Fibroblast of pulmonary artery (primary cell): ENCODE data around the gene NKD1.

Source experiments
- DNase-seq: peaks from one replicate; pipeline ENCODE4 v3.0.0-alpha.2; 2010; ENCODE audit warnings: low read depth
- H3K4me3 ChIP-seq: replicated peaks from 2 replicates; pipeline ENCODE4 v1.5.1; 2011; ENCODE audit warnings: low read depth, mild to moderate bottlenecking, control low read depth, low read length, moderate library complexity
- TF ChIP-seq, protein P1 (sequence below): IDR thresholded peaks from 2 replicates; pipeline ENCODE4 v1.5.1; 2011; ENCODE audit warnings: mild to moderate bottlenecking, control low read depth, low read length, inconsistent platforms; ENCODE audit errors: missing control alignments

Gene NKD1

GRCh38 chr16:50520451-50521245 lies 27.5 kb upstream of the NKD1 start:
- DNase-seq: no peak
- TF ChIP-seq, protein P1, sequence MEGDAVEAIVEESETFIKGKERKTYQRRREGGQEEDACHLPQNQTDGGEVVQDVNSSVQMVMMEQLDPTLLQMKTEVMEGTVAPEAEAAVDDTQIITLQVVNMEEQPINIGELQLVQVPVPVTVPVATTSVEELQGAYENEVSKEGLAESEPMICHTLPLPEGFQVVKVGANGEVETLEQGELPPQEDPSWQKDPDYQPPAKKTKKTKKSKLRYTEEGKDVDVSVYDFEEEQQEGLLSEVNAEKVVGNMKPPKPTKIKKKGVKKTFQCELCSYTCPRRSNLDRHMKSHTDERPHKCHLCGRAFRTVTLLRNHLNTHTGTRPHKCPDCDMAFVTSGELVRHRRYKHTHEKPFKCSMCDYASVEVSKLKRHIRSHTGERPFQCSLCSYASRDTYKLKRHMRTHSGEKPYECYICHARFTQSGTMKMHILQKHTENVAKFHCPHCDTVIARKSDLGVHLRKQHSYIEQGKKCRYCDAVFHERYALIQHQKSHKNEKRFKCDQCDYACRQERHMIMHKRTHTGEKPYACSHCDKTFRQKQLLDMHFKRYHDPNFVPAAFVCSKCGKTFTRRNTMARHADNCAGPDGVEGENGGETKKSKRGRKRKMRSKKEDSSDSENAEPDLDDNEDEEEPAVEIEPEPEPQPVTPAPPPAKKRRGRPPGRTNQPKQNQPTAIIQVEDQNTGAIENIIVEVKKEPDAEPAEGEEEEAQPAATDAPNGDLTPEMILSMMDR: no peak
- no peak overlapping the region for H3K4me3 ChIP-seq

- no peak for DNase-seq
- H3K4me3 ChIP-seq: no peak overlapping the region
- TF ChIP-seq, protein P1: no peak
Measured at GRCh38 chr16:50521246-50521900, 26.8 kb upstream of the NKD1 start.

- TF ChIP-seq, protein P1: no peak
- H3K4me3 ChIP-seq: no peak overlapping the region
- DNase-seq: no peak
Measured at GRCh38 chr16:50522324-50522723, 25.9 kb upstream of the NKD1 start.

DNA sequence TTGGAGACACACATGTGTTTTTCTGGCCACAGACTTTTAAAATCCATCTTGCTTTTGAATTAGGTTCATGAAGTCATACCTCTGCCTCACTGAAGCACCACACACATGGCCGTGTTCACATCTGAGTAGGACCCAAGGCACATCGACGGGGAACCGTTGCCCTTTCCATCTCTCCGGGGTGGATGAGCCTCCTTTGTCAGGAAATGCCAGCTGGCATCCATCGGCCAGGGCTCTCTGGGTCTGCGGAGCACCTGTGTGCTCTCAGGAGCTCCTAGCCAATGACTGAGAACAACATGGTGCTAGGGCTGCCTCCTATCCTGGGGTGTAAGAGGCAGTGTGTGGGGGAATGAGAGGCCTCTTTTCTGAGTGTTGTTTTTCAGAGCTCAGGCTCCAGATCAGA lies 24.5 kb upstream of the NKD1 start:
- TF ChIP-seq, protein P1: no peak
- H3K4me3 ChIP-seq: no peak overlapping the region
- DNase-seq: no peak

DNA sequence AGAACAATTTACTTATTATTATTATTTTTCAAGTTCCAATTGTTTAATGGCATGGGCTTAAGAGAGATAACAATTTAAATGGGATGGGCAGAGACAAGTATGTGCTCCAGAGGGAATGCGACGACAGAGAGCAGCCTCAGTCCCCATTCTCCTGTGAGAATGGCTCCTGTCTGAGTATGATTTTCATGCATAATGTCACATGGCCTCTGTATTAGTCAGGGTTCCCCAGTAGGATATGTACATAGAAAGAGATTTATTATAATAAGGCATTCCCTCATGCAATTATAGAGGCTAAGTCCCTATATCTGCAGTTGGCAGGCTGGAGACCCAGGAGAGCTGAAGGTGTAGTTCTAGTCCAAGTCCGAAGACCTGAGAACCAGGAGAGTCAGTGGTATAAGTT lies 22.9 kb upstream of the NKD1 start:
- H3K4me3 ChIP-seq: no peak overlapping the region
- DNase-seq: no peak
- TF ChIP-seq, protein P1: no peak

DNA sequence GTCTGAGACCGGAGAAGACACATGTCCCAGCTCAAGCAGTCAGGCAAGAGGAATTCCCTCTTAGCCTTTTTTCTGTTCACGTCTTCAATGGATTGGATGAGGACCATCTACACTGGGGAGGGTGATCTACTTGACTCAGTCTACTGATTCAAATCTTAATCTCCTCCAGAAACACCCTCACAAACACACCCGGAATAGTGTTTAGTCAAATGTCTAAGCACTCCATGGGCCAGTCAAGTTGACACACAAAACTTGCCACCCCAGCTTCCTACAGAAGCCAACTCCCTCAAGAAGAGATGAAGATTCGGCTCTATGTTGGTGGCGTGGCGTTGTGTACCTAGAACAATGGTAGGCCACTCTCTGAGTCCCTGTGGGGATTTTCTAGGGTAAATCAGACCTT lies 22.5 kb upstream of the NKD1 start:
- TF ChIP-seq, protein P1: no peak
- no peak for DNase-seq
- H3K4me3 ChIP-seq: no peak overlapping the region
